Measurements from ENCODE around the gene TGM2.

TGM2 gene

DNA sequence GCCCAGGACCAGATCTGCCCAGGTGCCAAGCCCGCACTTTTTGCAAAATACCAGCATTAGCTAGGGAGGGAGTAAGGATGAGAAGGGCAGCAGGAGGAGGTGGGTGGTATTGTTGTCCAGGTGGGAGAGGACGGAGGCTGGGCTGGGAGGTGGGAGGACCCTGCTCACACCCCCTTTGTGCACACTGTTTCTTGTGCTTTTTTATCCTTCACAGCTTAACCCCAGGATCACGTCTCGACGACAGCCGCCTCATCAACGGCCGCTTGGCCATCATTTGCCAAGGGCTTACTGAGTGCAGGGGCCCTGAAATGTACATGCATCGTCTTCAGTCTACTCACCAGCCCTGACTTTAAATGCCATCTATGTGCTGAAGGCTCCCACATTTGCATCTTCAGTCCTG lies 12.1 kb upstream of the TGM2 start:
- no peak for DNase-seq (ENCODE audit: low read depth)

- no peak for DNase-seq (ENCODE audit: low read depth)
These were observed 10.5 kb upstream of the TGM2 start for GRCh38 chr20:38175304-38176180.

DNA sequence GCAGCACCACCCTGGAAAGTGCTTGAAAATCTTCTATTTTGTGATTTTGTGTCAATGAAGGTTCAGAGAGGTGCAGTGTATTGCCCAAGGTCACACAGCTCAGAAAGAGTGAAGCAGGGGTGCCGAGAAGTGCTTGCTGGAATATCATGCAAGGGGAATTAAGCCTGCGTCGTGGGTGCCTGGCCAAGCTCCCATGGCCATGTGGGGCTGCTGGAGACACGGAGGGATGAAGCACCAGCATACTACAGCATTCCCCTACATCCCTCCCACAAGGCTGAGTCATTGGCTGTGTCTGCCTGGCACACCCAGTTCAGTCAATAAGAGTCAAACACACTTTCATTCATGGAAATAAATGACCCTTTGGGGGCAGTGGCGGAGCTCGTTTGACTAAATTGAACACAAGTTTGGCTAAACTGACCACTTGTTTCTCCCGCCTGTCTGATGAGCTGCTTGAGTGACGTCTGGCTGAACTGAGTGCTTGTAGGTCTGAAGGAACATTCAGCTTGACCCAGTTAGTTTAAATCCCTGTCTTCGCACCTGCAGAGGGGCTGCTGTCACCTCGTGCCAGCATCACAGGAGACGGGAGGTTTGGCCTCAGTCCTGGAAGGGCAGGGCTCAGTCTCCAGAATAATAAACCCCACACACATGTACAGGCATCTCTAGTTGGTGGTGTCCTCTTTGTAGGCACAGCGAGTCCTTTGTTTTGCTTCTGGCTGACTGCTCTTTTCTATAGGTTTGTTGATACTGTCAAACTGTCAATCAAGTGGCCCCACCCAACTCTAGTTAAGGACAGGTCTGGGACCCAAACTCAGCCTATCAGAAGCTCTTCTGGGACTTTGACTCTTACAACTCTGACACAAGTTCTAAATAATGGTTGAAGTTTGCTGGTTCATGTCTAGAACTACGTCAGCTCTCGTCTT lies 8.4 kb upstream of the TGM2 start:
- DNase-seq (ENCODE audit: low read depth): no peak

- DNase-seq (ENCODE audit: low read depth): no peak
These were observed 7.3 kb upstream of the TGM2 start for GRCh38 chr20:38172408-38172807.

DNA sequence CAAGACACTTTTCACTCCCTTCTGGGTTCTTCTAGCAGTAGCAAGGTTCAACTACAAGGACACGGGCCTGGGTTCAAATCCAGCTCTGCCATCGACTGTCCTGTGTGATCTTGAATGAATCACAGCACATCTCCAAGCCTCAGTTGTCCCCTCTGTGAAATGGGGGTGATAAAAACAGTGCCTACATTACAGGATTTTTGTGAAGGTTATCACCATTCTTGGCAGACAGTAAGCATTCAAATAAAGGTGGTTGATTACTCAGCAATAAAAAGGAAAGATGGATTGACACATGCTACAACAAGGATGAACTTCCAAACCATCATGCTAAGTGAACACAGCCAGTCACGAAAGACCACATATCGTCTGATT lies 6.6 kb upstream of the TGM2 start:
- no peak for DNase-seq (ENCODE audit: low read depth)

GRCh38 chr20:38170826-38171674 lies 6.0 kb upstream of the TGM2 start:
- no peak for DNase-seq (ENCODE audit: low read depth)

GRCh38 chr20:38170219-38170825 lies 5.3 kb upstream of the TGM2 start:
- no peak for DNase-seq (ENCODE audit: low read depth)

DNA sequence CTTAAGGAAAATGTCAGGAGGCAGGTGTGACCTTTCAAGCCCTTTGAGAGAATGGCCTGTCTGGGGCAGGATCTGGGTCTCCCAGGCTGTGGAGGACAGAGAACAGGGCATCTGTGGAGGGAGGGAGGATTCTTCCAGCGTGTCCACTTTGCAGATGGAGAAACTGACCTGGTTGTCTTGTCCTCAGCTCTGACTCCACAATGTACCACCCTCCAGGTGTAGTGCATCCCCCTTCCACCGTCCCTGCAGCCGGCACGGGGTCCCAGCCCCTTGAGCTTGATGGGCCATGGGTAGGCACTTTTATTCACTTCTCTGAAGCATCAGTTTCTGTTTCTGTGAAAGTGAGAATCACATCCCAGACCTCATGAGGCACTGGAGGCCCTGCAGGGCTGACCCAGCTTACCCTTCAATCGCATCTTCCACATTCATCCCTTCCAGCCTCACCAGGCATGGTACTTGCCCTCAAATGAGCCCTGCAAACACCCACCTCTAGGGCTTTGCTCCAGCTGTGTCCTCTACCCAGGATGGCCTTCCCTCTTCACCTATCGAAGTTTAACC lies 4.6 kb upstream of the TGM2 start:
- DNase-seq (ENCODE audit: low read depth): no peak

DNA sequence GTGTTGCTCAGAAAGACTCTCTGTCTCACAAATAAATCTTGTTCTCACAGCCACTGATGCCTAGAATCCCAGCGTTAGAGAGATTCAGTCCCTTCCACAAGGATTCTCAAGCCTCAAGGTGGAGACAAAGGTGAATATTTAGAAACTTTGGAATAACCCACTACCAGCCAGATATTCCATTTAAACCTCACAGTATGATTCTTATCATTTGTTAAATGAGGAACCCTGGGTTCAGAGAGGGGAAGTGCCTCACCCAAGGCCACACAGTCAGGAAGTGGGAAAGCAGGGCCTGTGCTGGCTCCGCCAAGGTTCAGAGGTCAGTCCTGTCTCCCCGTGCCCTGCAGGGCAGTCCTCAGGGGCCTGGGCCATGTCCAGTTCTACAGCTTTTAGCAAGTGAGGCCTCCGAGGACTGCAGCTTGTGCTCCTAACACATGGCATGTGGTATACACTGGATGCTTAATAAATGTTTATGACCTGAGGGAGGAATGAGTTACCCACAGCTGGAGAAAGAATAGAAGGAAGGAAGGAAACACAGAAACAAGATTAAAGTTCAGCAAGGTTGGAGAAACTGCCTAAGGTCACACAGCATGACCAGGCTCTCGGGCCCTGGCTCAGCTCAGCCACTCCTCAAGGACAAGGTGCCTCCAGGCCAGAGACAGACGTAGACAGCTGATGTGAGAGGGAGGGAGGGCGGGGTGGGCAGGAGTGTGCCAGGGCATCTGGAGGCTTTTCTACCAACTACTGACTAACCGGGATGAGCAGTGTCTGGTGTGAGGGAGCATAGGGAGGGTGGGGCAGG lies 3.9 kb upstream of the TGM2 start:
- no peak for DNase-seq (ENCODE audit: low read depth)

DNA sequence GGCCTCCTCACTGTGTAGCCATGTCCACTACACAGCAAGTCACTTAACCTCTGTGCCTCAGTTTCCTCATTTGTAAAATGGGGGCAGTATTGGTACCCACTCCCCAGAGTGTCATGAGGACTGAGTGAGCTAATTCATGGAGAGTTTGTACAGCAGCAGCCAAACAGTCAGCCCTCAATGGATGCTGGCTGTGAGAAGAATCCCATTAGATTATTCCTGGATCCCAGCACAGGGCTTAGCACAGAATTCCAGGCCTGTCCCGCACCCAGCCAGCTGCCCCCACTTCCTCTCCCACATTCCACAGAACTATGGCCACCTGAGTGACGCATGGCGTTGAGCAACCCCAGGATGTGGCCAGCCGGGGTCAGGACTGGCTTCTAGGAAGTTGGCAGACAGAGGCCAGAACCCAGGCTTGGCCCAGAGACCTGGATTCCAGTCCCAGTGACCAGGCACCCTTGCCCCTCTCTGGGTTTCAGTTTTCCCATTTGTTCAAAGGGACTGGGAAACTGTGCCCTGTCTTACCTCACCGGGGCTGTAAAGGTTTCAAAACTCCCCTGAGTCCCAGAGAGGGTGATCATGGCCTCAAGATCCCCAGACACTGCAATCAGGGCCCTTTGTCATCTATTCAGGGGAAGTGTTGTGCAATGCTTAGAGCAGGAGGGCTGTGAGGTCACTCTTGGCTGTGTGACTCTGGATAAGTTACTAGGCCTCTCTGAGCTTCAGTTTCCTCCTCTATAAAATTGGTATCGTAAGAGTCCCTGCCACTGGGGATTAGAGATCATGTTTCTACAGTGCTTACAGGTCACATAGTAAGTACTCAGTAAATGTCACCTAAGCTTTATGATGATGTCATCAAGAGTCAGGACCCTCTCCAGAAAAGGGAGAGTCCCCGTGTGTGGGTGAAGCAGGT lies 3.0 kb upstream of the TGM2 start:
- DNase-seq (ENCODE audit: low read depth): no peak

GRCh38 chr20:38167328-38167850 lies 2.3 kb upstream of the TGM2 start:
- no peak for DNase-seq (ENCODE audit: low read depth)

DNA sequence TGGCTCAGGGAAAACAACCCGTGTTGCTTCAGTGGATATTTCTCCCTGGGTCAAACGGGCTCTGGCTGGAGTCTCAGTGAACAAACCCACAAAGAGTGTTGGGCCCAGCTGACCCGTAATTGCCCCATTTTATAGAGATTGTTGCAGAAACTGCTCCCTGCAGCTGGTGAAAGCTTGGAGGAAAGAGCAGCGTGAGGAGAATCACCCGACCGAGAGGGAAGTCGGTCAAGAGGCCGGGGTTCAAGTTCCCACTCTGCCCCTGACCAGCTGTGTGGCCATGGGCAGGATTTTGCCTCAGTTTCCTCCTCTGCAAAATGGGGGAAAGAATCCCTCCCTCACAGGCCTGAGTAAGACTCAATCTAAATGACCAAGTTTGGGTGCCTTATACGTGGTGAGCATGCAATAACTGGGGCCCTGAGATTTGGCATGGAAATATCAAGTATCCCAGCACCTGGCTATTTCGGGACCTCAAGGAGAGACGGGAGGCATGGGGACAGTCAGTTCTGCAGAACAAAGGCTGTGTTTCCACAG lies 1.7 kb upstream of the TGM2 start:
- no peak for DNase-seq (ENCODE audit: low read depth)

GRCh38 chr20:38165966-38166702 lies 1.1 kb upstream of the TGM2 start:
- no peak for DNase-seq (ENCODE audit: low read depth)

GRCh38 chr20:38164624-38165088 lies 414 bp downstream of the TGM2 start:
- no peak for DNase-seq (ENCODE audit: low read depth)

DNA sequence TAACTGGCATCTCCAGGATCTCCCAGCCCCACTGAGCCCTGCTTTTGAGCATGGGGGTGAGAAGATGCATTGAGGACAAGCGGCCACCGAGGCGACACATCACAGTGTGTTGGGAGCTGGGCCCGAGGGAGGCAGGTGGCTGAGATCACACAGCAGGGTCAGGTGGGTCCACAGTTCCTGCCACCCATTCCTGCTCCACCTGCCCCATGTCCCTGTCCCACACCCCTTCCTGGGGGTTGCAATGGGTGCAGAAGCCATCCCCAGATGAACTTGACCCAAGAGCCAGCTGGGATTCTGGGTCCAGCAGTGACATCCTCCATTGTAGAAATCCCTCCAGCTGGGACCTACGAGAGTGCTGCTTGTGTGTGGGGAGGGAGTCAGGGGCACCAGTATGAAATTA lies 1.0 kb downstream of the TGM2 start:
- no peak for DNase-seq (ENCODE audit: low read depth)

GRCh38 chr20:38162878-38163875 lies 1.9 kb downstream of the TGM2 start:
- DNase-seq (ENCODE audit: low read depth): no peak

GRCh38 chr20:38162149-38162548 lies 2.9 kb downstream of the TGM2 start:
- DNase-seq (ENCODE audit: low read depth): no peak

Data from activated T-cell treated with anti-CD3 and anti-CD28 coated beads for 48 hours (primary cell).